HAP-1 (cell line): ENCODE results near the gene AZGP1.
"Not testable (repeated sequence)": the region's sequence is repeated elsewhere in the genome, so short reads cannot be mapped to it uniquely, and the experiment has no call there.

Experiments
- DNase-seq, 2 experiments: peaks; one replicate each; pipeline ENCODE4 v3.0.0-alpha.2; 2016 to 2020; ENCODE audit warnings: low spot score in 2 of 2
- H3K27me3 ChIP-seq: fragments of 250-450 bp; sonication (Bioruptor Pico); 2 replicates; pipeline ENCODE4 v1.5.1; 2020; ENCODE audit warnings: low read depth, mild to moderate bottlenecking, moderate library complexity
- H3K36me3 ChIP-seq: fragments of 250-450 bp; sonication (Bioruptor Pico); replicated peaks from 2 replicates; pipeline ENCODE4 v1.5.1; 2020; ENCODE audit warnings: mild to moderate bottlenecking
- H3K4me1 ChIP-seq: fragments of 250-450 bp; sonication (Bioruptor Pico); 2 replicates; pipeline ENCODE4 v1.5.1; 2020; ENCODE audit warnings: mild to moderate bottlenecking
- H3K4me3 ChIP-seq: fragments of 250-450 bp; sonication (Bioruptor Pico); 2 replicates; pipeline ENCODE4 v1.5.1; 2020; ENCODE audit warnings: mild to moderate bottlenecking, moderate library complexity
- H3K9me3 ChIP-seq: fragments of 250-450 bp; sonication (Bioruptor Pico); 2 replicates; pipeline ENCODE4 v1.5.1; 2020; ENCODE audit warnings: mild to moderate bottlenecking, moderate library complexity
- in situ Hi-C: fragments of 300-500 bp; cut with MboI; formaldehyde crosslinking; loops from 3 replicates; pipeline ENCODE4 v1.14.3; 2020; ENCODE audit warnings: low sequenced_read_pairs, inconsistent platforms, mixed read lengths

The AZGP1 gene

DNA sequence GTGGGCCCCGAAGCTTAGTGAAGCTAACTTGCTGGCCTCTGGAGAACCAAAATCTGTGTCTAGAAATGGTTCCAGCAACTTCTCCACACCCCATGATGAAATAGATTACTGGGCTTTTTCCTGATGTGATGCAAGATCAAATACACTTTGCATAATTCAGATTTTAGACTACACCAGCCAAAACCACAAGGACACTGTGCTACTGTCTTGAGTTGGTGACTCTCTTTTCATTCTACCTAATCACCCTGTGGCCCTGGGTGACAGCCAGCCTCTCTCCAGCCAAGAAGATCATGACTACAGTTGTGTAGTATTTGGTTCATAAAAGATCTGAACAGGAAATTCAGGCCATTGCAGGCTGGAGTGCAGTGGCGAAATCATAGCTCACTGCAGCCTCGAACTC lies 22.2 kb downstream of the AZGP1 start:
- in situ Hi-C loops: no loop called here
- no peaks in the 10 kb centered on the region for H3K4me1 ChIP-seq
- no peak overlapping the region for H3K4me3 ChIP-seq
- H3K9me3 ChIP-seq: peaks cover 7% of the 10 kb centered on the region; the same call in 1 of the 2 replicates
- H3K27me3 ChIP-seq: peaks cover 31% of the 10 kb centered on the region
- H3K36me3 ChIP-seq: no peaks in the 10 kb centered on the region
- DNase-seq: no peak

- H3K36me3 ChIP-seq, H3K4me3 ChIP-seq, DNase-seq, H3K4me1 ChIP-seq, in situ Hi-C loops, H3K9me3 ChIP-seq: not testable (repeated sequence)
- H3K27me3 ChIP-seq: peaks cover 29% of the 10 kb centered on the region
These were observed 23.2 kb downstream of the AZGP1 start for GRCh38 chr7:99952649-99953048.

GRCh38 chr7:99950819-99951218 lies 25.0 kb downstream of the AZGP1 start:
- DNase-seq, H3K4me1 ChIP-seq, H3K4me3 ChIP-seq, in situ Hi-C loops, H3K36me3 ChIP-seq, H3K9me3 ChIP-seq: not testable (repeated sequence)
- peaks cover 15% of the 10 kb centered on the region for H3K27me3 ChIP-seq

GRCh38 chr7:99949645-99950228 lies 26.1 kb downstream of the AZGP1 start:
- in situ Hi-C loops: no loop called here
- Histone ChIP-seq H3K4me3 (no peak overlapping the region), H3K4me1 (no peaks in the 10 kb centered on the region), H3K27me3 (peaks cover 7% of the 10 kb centered on the region; the same call in 1 of the 2 replicates), H3K9me3 (peaks cover 7% of the 10 kb centered on the region; the same call in 1 of the 2 replicates), H3K36me3 (no peaks in the 10 kb centered on the region)
- no peak for DNase-seq

GRCh38 chr7:99947608-99948007 lies 28.2 kb downstream of the AZGP1 start:
- H3K27me3 ChIP-seq: no peaks in the 10 kb centered on the region
- no peak overlapping the region for H3K4me3 ChIP-seq
- in situ Hi-C loops: no loop called here
- DNase-seq: no peak
- peaks cover 7% of the 10 kb centered on the region; the same call in 1 of the 2 replicates for H3K9me3 ChIP-seq
- H3K4me1 ChIP-seq: no peaks in the 10 kb centered on the region
- H3K36me3 ChIP-seq: no peaks in the 10 kb centered on the region

DNA sequence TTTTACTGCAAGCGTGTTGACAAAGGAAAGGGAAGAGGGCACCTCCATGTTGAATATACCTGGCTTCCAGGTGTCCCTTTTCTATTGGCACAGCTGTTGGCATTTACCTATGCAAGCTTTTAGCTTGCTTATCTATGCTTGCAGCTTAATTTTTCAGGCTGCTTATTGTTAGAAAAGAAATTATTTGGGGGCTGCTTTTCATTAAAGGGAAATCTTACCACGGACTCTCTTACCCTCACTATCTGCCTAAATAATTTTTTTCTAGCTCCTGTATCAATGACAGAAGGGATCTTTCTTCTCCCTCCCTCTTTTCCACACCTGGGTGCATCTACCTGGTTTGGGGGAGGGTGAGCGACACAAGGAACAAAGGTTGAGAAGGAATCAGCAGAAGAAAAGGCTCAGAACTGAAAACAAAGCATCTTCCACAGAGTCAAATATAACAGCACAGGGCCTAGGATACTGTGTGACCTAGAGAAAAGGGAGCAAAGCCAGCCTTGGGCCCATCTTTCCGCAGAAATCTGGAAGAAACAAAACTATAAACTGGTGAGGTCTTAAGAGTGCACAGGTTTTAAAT lies 31.2 kb downstream of the AZGP1 start:
- no peaks in the 10 kb centered on the region; the same call in 1 of the 2 replicates for H3K9me3 ChIP-seq
- in situ Hi-C loops: no loop called here
- H3K4me1 ChIP-seq: no peaks in the 10 kb centered on the region
- no peak for DNase-seq
- no peaks in the 10 kb centered on the region for H3K27me3 ChIP-seq
- no peaks in the 10 kb centered on the region for H3K36me3 ChIP-seq
- no peak overlapping the region for H3K4me3 ChIP-seq

GRCh38 chr7:99943641-99944496 lies 32.0 kb downstream of the AZGP1 start:
- in situ Hi-C loops: no loop called here
- DNase-seq: no peak
- no peaks in the 10 kb centered on the region for H3K36me3 ChIP-seq
- H3K27me3 ChIP-seq: no peaks in the 10 kb centered on the region
- no peak overlapping the region for H3K4me3 ChIP-seq
- no peaks in the 10 kb centered on the region for H3K4me1 ChIP-seq
- no peaks in the 10 kb centered on the region for H3K9me3 ChIP-seq

DNA sequence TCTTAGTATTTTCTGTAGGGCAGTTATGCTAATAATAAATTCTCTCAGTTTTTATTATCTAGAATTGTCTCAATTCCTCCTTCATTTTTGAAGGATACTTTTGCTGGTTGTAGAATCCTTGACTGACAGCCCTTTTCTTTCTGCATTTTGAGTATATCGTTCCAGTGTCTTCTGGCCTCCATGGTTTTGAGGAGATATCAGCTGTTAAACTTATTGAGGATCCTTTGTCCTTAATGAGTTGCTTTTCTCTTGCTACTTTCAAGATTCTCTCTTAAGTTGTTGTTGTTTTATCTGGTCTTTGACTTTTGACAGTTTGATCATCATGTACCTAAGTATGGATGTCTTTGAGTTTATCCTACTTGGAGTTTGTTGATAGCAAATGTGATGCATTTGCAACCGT lies 37.5 kb downstream of the AZGP1 start:
- no peaks in the 10 kb centered on the region for H3K9me3 ChIP-seq
- in situ Hi-C loops: no loop called here
- peaks cover 9% of the 10 kb centered on the region; the same call in 1 of the 2 replicates for H3K27me3 ChIP-seq
- H3K4me3 ChIP-seq: no peak overlapping the region
- no peaks in the 10 kb centered on the region for H3K4me1 ChIP-seq
- no peak for DNase-seq
- H3K36me3 ChIP-seq: no peaks in the 10 kb centered on the region

- H3K4me3 ChIP-seq, DNase-seq, in situ Hi-C loops, H3K36me3 ChIP-seq, H3K4me1 ChIP-seq, H3K9me3 ChIP-seq: not testable (repeated sequence)
- peaks cover 15% of the 10 kb centered on the region; the same call in 1 of the 2 replicates for H3K27me3 ChIP-seq
These were observed 40.8 kb downstream of the AZGP1 start for GRCh38 chr7:99935009-99935408.

DNA sequence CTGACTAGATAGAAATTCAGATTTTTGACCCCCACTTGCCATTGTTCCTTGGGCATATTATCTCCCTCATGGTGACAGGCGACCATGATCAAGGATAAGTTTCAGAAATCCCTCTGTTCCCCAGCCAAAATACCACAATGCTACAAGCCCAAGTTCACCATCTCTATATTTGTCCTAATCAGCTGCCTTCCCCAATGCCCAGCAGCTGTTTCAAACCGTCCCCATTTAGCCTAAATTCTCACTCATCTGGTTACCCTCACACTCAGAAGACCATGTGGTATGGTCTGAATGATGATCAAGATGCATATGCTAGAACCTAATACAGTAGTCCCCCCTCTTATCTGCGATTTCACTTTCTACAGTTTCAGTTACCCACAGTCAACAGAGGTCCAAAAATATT lies 45.5 kb downstream of the AZGP1 start:
- DNase-seq: no peak
- in situ Hi-C loops: no loop called here
- Histone ChIP-seq H3K27me3 (peaks cover 57% of the 10 kb centered on the region), H3K4me1 (no peaks in the 10 kb centered on the region), H3K9me3 (no peaks in the 10 kb centered on the region), H3K4me3 (no peak overlapping the region), H3K36me3 (no peaks in the 10 kb centered on the region)

DNA sequence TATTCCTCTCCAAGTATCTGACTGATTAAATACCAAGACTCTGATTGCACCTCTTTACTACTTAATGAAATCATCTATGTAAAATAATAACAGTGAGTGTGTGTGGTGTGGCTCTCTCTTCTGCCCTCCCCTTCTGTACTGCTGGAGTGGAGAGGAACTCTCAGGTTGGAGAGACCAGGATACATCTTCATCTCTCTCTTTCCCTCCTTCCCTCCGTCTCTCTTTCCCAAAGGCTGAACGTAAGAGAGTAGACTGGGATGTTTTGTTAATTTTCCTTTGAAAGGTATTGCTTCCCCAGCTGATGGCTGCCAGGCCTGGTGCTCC lies 46.1 kb downstream of the AZGP1 start:
- in situ Hi-C loops: no loop called here
- DNase-seq: no peak
- no peaks in the 10 kb centered on the region for H3K9me3 ChIP-seq
- no peaks in the 10 kb centered on the region for H3K4me1 ChIP-seq
- no peak overlapping the region; the same call in 1 of the 2 replicates for H3K4me3 ChIP-seq
- no peaks in the 10 kb centered on the region for H3K36me3 ChIP-seq
- H3K27me3 ChIP-seq: peaks cover 62% of the 10 kb centered on the region

GRCh38 chr7:99928994-99929729 lies 46.7 kb downstream of the AZGP1 start, which contains the start of gene GJC3:
Gene GJC3, minus strand, starts transcription at chr7:99929620. Its CDS starts 0 bp downstream, at chr7:99929620.
- peaks cover 63% of the 10 kb centered on the region for H3K27me3 ChIP-seq
- H3K9me3 ChIP-seq: no peaks in the 10 kb centered on the region
- in situ Hi-C loops: no loop called here
- no peaks in the 10 kb centered on the region for H3K4me1 ChIP-seq
- DNase-seq: peak; percentile 30 to 55
- H3K4me3 ChIP-seq: peak within 1 kb of the TSS; percentile 19
- H3K36me3 ChIP-seq: no peaks in the 10 kb centered on the region

DNA sequence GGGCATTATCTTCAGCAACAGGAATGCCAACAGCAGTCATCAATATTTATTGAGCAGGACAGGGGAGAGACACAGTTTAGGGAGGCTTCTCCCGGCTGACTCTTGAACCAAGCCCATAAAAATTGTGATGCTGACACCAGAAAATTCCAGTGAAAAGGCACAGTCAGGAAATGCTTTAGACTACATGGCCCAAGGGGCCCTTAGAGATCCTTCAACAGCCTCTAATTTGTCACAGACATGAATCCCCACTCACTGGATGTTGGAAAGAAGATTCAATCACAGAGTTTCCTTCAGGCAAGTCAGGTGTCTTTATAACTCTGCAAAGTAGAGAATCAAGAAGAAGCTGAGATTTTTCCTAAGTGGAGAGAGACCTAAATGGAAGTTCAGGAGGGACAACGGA lies 47.6 kb downstream of the AZGP1 start:
- Histone ChIP-seq H3K27me3 (peaks cover 57% of the 10 kb centered on the region), H3K9me3 (no peaks in the 10 kb centered on the region), H3K4me1 (no peaks in the 10 kb centered on the region), H3K36me3 (no peaks in the 10 kb centered on the region), H3K4me3 (no peak overlapping the region)
- in situ Hi-C loops: no loop called here
- DNase-seq: no peak
